Astrocyte (in vitro differentiated cells and primary cell): ENCODE measurements around the gene ATP6V0B. TPM values are rescaled to one million over a fixed set of nuclear protein-coding genes. Genes with fewer than 3 reads are reported as not detected.

Experiments used
- DNase-seq: peaks from one replicate; pipeline ENCODE4 v3.0.0-alpha.2; 2010; ENCODE audit warnings: low read depth
- FAIRE-seq: peaks from 2 replicates; lab custom pipeline; 2011; peaks lifted over from hg19 to GRCh38; lab: Jason Lieb, UNC
- H2AFZ ChIP-seq: 2 replicates; pipeline ENCODE4 v1.6.0; 2012; ENCODE audit warnings: low read depth, low read length, inconsistent platforms
- H3K27ac ChIP-seq: 2 replicates; pipeline ENCODE4 v1.5.1; 2011; ENCODE audit warnings: low read depth, low read length, inconsistent platforms
- H3K27me3 ChIP-seq: 2 replicates; pipeline ENCODE4 v1.6.0; 2011; ENCODE audit warnings: low read length, inconsistent platforms; ENCODE audit not compliant: insufficient read depth
- H3K36me3 ChIP-seq: 2 replicates; pipeline ENCODE4 v1.5.1; 2011; ENCODE audit warnings: low read length, inconsistent platforms; ENCODE audit not compliant: insufficient read depth
- H3K4me1 ChIP-seq: 2 replicates; pipeline ENCODE4 v1.5.1; 2011; ENCODE audit warnings: low read length, inconsistent platforms; ENCODE audit not compliant: insufficient read depth
- H3K4me2 ChIP-seq: 2 replicates; pipeline ENCODE4 v1.6.0; 2012; ENCODE audit warnings: low read length, inconsistent platforms
- H3K4me3 ChIP-seq: 2 replicates; pipeline ENCODE4 v1.5.1; 2011; ENCODE audit warnings: low read depth, mild to moderate bottlenecking, low read length, inconsistent platforms; ENCODE audit not compliant: insufficient read depth
- H3K79me2 ChIP-seq: 2 replicates; pipeline ENCODE4 v1.6.0; 2012; ENCODE audit warnings: mild to moderate bottlenecking, low read length, inconsistent platforms; ENCODE audit not compliant: insufficient read depth
- H3K9ac ChIP-seq: 2 replicates; pipeline ENCODE4 v1.6.0; 2012; ENCODE audit warnings: mild to moderate bottlenecking, low read length, inconsistent platforms
- H3K9me3 ChIP-seq: 2 replicates; pipeline ENCODE4 v1.5.1; 2012; ENCODE audit warnings: low read depth, mild to moderate bottlenecking, low read length, inconsistent platforms; ENCODE audit not compliant: insufficient read depth
- H4K20me1 ChIP-seq: 2 replicates; pipeline ENCODE4 v1.6.0; 2012; ENCODE audit warnings: low read length, inconsistent platforms; ENCODE audit not compliant: insufficient read depth
- H3K27ac Mint-ChIP-seq: one replicate; pipeline ENCODE4 v1.8.0; 2021; ENCODE audit warnings: mild to moderate bottlenecking, mixed read lengths; ENCODE audit not compliant: unreplicated experiment
- H3K27me3 Mint-ChIP-seq: one replicate; pipeline ENCODE4 v1.8.0; 2021; ENCODE audit warnings: low read depth, mixed read lengths; ENCODE audit not compliant: unreplicated experiment
- H3K36me3 Mint-ChIP-seq: one replicate; pipeline ENCODE4 v1.8.0; 2021; ENCODE audit warnings: low read depth, mixed read lengths; ENCODE audit not compliant: unreplicated experiment
- H3K4me1 Mint-ChIP-seq: one replicate; pipeline ENCODE4 v1.8.0; 2021; ENCODE audit warnings: low read depth, mixed read lengths; ENCODE audit not compliant: unreplicated experiment
- H3K4me3 Mint-ChIP-seq: one replicate; pipeline ENCODE4 v1.8.0; 2021; ENCODE audit warnings: mild to moderate bottlenecking, moderate library complexity, mixed read lengths; ENCODE audit not compliant: unreplicated experiment
- H3K9me3 Mint-ChIP-seq: one replicate; pipeline ENCODE4 v1.8.0; 2021; ENCODE audit warnings: mild to moderate bottlenecking, mixed read lengths; ENCODE audit not compliant: unreplicated experiment
- CTCF ChIP-seq: IDR thresholded peaks from 2 replicates; pipeline ENCODE4 v1.5.1; 2011; ENCODE audit warnings: low read depth, mild to moderate bottlenecking, inconsistent platforms, low read length, moderate library complexity; ENCODE audit not compliant: insufficient read depth
- EZH2 ChIP-seq: IDR thresholded peaks from 2 replicates; pipeline ENCODE4 v1.6.1; 2012; ENCODE audit warnings: mild to moderate bottlenecking, low read length, inconsistent platforms; ENCODE audit not compliant: insufficient read depth
- total RNA-seq: library from RNA; stranded (reverse); gene quantifications from 2 replicates; pipeline ENCODE4 v1.2.1, GENCODE V29; 2021

The ATP6V0B gene
- total RNA-seq, 1 donor from 2014 or later = 175 TPM

GRCh38 chr1:43946236-43947060, 28.3 kb upstream of the ATP6V0B start, which contains the start of gene IPO13:
IPO13 (plus strand) TSS chr1:43946950; CDS start chr1:43947601, 651 bp downstream.
- H3K36me3 Mint-ChIP-seq = peaks cover 8% of the 10 kb centered on the region
- peak; percentile 42 for TF ChIP-seq CTCF
- TF ChIP-seq EZH2 = no peak
- Histone ChIP-seq H3K4me3 (peak within 1 kb of the TSS; percentile 63), H3K4me2 (peak within 1 kb of the TSS; percentile 87), H3K27ac (peak within 1 kb of the TSS; percentile 99), H4K20me1 (peaks cover 36% of the 10 kb centered on the region), H3K79me2 (peaks cover 30% of the 10 kb centered on the region), H3K9me3 (no peaks in the 10 kb centered on the region), H3K27me3 (no peaks in the 10 kb centered on the region), H3K36me3 (no peaks in the 10 kb centered on the region), H3K9ac (peak within 1 kb of the TSS; percentile 96), H3K4me1 (peaks cover 10% of the 10 kb centered on the region), H2AFZ (peak within 1 kb of the TSS; percentile 95)
- FAIRE-seq (peak; percentile 26), DNase-seq (peak; percentile 87)
- no peaks in the 10 kb centered on the region for H3K9me3 Mint-ChIP-seq
- no peaks in the 10 kb centered on the region for H3K27me3 Mint-ChIP-seq
- H3K4me1 Mint-ChIP-seq = peaks cover 8% of the 10 kb centered on the region
- peak within 1 kb of the TSS; percentile 79 for H3K27ac Mint-ChIP-seq
- H3K4me3 Mint-ChIP-seq = peak within 1 kb of the TSS; percentile 91

GRCh38 chr1:43947061-43947873, 27.5 kb upstream of the ATP6V0B start:
- Mint-ChIP-seq H3K36me3 (peaks cover 8% of the 10 kb centered on the region), H3K27ac (peak overlapping the region; percentile 73), H3K9me3 (no peaks in the 10 kb centered on the region), H3K27me3 (no peaks in the 10 kb centered on the region), H3K4me1 (peaks cover 12% of the 10 kb centered on the region), H3K4me3 (peak overlapping the region; percentile 91)
- H3K9ac ChIP-seq = peak overlapping the region; percentile 96
- peak overlapping the region; percentile 99 for H3K27ac ChIP-seq
- H2AFZ ChIP-seq = peak overlapping the region; percentile 95
- H3K4me2 ChIP-seq = peak overlapping the region; percentile 87
- H3K27me3 ChIP-seq = no peaks in the 10 kb centered on the region
- peaks cover 43% of the 10 kb centered on the region for H4K20me1 ChIP-seq
- peaks cover 33% of the 10 kb centered on the region for H3K79me2 ChIP-seq
- H3K9me3 ChIP-seq = no peaks in the 10 kb centered on the region
- no peaks in the 10 kb centered on the region for H3K36me3 ChIP-seq
- DNase-seq (no peak), FAIRE-seq (no peak)
- peaks cover 10% of the 10 kb centered on the region for H3K4me1 ChIP-seq
- TF ChIP-seq EZH2 = no peak
- no peak for TF ChIP-seq CTCF
- peak overlapping the region; percentile 63 for H3K4me3 ChIP-seq
